Measurements from ENCODE around the gene MAP3K10. TPM values are rescaled to one million over a fixed set of nuclear protein-coding genes. Genes with fewer than 3 reads are reported as not detected.
A peak's percentile ranks its signal among the peaks of the same experiment; 100 is the strongest.

Gene MAP3K10
- total RNA-seq, 4 donors from 2014 or later, result 10.8 to 19.5 (median 11.9) TPM

GRCh38 chr19:40229484-40229883, 38.3 kb downstream of the MAP3K10 start:
- WGBS, 2 donors (ENCODE audit: low coverage in 1 of 2), result 40 to 46% methylated on average over 2 to 3 of the region's 3 CpGs
- peaks cover 37% of the 10 kb centered on the region for H3K27me3 ChIP-seq
- in situ Hi-C loops (cut with MboI; ENCODE audit: low pct_ligation_motif_present in 1 of 4, low pct_unique_long_range_greater_than_20kb in 1 of 4, low sequenced_read_pairs in 3 of 4) (loop anchor here (5.0 to 10.0 kb wide), 3 partner anchors 85 to 95 kb away; no protein-coding TSS in a partner anchor), intact Hi-C loops (cut with DNase I; ENCODE audit: low total_unique reads) (no loop called here)
- H3K4me1 ChIP-seq, result peaks cover 7 to 22% (median 18%) of the 10 kb centered on the region in 4 donors
- no peak overlapping the region for H3K4me3 ChIP-seq
- peaks cover 0 to 4% (median 0%) of the 10 kb centered on the region in 4 donors for H3K36me3 ChIP-seq
- H3K27ac ChIP-seq, result no peak overlapping the region
- TF ChIP-seq POLR2AphosphoS5 (IDR thresholded peaks at IDR 0.05) (no peak), CTCF (IDR thresholded peaks at IDR 0.05) (no peak)
- H3K9me3 ChIP-seq, result no peaks in the 10 kb centered on the region
- no peak for DNase-seq

GRCh38 chr19:40229926-40230417, 38.7 kb downstream of the MAP3K10 start:
- 50 to 80% methylated on average over 2 to 4 of the region's 4 CpGs for WGBS, 2 donors (ENCODE audit: low coverage in 1 of 2)
- no peak for TF ChIP-seq POLR2A (IDR thresholded peaks at IDR 0.05)
- no peak for TF ChIP-seq CTCF (IDR thresholded peaks at IDR 0.05)
- no peak for TF ChIP-seq POLR2AphosphoS5 (IDR thresholded peaks at IDR 0.05)
- TF ChIP-seq EP300 (IDR thresholded peaks at IDR 0.05; ENCODE audit: low read depth), result no peak
- Histone ChIP-seq H3K27ac (no peak overlapping the region), H3K4me1 (peaks cover 7 to 22% (median 18%) of the 10 kb centered on the region in 4 donors), H3K27me3 (peaks cover 32% of the 10 kb centered on the region), H3K36me3 (peaks cover 0 to 4% (median 2%) of the 10 kb centered on the region in 4 donors), H3K9me3 (no peaks in the 10 kb centered on the region), H3K4me3 (no peak overlapping the region)
- in situ Hi-C loops (cut with MboI; ENCODE audit: low pct_ligation_motif_present in 1 of 4, low pct_unique_long_range_greater_than_20kb in 1 of 4, low sequenced_read_pairs in 3 of 4) (loop anchor here (5.0 to 10.0 kb wide), 3 partner anchors 85 to 95 kb away; no protein-coding TSS in a partner anchor), intact Hi-C loops (cut with DNase I; ENCODE audit: low total_unique reads) (no loop called here)
- no peak for DNase-seq

GRCh38 chr19:40231057-40231456, 39.8 kb downstream of the MAP3K10 start:
- WGBS, 2 donors (ENCODE audit: low coverage in 1 of 2), result 83 to 89% methylated on average over 5 to 6 of the region's 6 CpGs
- in situ Hi-C loops (cut with MboI; ENCODE audit: low pct_ligation_motif_present in 1 of 4, low pct_unique_long_range_greater_than_20kb in 1 of 4, low sequenced_read_pairs in 3 of 4) (no loop called here), intact Hi-C loops (cut with DNase I; ENCODE audit: low total_unique reads) (no loop called here)
- DNase-seq, result no peak
- peaks cover 6 to 16% (median 14%) of the 10 kb centered on the region in 4 donors for H3K4me1 ChIP-seq
- TF ChIP-seq POLR2A (IDR thresholded peaks at IDR 0.05) (no peak), CTCF (IDR thresholded peaks at IDR 0.05) (no peak), POLR2AphosphoS5 (IDR thresholded peaks at IDR 0.05) (no peak), EP300 (IDR thresholded peaks at IDR 0.05; ENCODE audit: low read depth) (no peak)
- H3K36me3 ChIP-seq, result peaks cover 0 to 15% (median 5%) of the 10 kb centered on the region in 4 donors
- H3K9me3 ChIP-seq, result no peaks in the 10 kb centered on the region
- H3K27me3 ChIP-seq, result peaks cover 21% of the 10 kb centered on the region
- no peak overlapping the region for H3K4me3 ChIP-seq
- no peak overlapping the region for H3K27ac ChIP-seq

- Histone ChIP-seq H3K27me3 (peaks cover 14% of the 10 kb centered on the region), H3K9me3 (no peaks in the 10 kb centered on the region), H3K4me1 (peaks cover 0 to 9% (median 7%) of the 10 kb centered on the region in 4 donors), H3K4me3 (no peak overlapping the region), H3K36me3 (peaks cover 0 to 21% (median 6%) of the 10 kb centered on the region in 4 donors), H3K27ac (peak overlapping the region in 1 of 4 donors; percentile 21)
- 74 to 100% methylated on average over 1 to 13 of the region's 16 CpGs for WGBS, 2 donors (ENCODE audit: low coverage in 1 of 2)
- no peak for DNase-seq
- in situ Hi-C loops (cut with MboI; ENCODE audit: low pct_ligation_motif_present in 1 of 4, low pct_unique_long_range_greater_than_20kb in 1 of 4, low sequenced_read_pairs in 3 of 4) (no loop called here), intact Hi-C loops (cut with DNase I; ENCODE audit: low total_unique reads) (no loop called here)
- TF ChIP-seq EP300 (IDR thresholded peaks at IDR 0.05; ENCODE audit: low read depth) (no peak), CTCF (IDR thresholded peaks at IDR 0.05) (no peak), POLR2AphosphoS5 (IDR thresholded peaks at IDR 0.05) (no peak), POLR2A (IDR thresholded peaks at IDR 0.05) (no peak)
Observed at GRCh38 chr19:40231544-40232424, 40.6 kb downstream of the MAP3K10 start.
